A673 (cell line): ENCODE data around the gene OSBP.

Experiments used
- EZH2 ChIP-seq: fragments of 200-600 bp; sonication (generic); IDR thresholded peaks from 2 replicates; pipeline ENCODE4 v1.6.1; 2017; ENCODE audit warnings: borderline replicate concordance, low read depth, mild to moderate bottlenecking, mixed read lengths, antibody characterized with exemption, low read length; ENCODE audit not compliant: poor library complexity, severe bottlenecking
- TF ChIP-seq, protein P1 (sequence below): fragments of 300-800, 200-600 bp; sonication (generic); conservative IDR thresholded peaks from 2 replicates; pipeline ENCODE4 v1.5.1; 2017; ENCODE audit warnings: low read depth, mild to moderate bottlenecking, antibody characterized with exemption, low read length, moderate library complexity, mixed read lengths

DNA sequence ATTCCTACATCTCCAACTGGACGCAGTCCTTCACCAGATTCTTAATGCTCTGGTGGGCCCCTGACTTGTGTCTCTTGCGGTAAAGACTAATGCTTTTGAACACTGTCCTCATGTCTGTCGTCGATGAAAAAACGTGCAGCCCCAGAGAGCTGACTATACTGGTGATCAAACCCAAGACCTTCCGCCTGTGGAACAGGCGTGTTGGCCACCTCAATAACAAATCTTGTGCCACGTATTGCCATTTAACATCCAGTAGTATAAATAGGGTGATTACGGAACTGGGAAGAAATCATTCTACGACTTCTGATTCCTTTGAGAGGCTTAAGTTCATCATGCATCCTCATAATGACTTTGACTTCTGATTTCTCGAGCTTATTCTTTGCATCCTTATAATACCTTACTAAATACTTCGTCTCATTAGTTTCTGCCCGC, 58.6 kb downstream of the OSBP start:
- TF ChIP-seq, protein P1, sequence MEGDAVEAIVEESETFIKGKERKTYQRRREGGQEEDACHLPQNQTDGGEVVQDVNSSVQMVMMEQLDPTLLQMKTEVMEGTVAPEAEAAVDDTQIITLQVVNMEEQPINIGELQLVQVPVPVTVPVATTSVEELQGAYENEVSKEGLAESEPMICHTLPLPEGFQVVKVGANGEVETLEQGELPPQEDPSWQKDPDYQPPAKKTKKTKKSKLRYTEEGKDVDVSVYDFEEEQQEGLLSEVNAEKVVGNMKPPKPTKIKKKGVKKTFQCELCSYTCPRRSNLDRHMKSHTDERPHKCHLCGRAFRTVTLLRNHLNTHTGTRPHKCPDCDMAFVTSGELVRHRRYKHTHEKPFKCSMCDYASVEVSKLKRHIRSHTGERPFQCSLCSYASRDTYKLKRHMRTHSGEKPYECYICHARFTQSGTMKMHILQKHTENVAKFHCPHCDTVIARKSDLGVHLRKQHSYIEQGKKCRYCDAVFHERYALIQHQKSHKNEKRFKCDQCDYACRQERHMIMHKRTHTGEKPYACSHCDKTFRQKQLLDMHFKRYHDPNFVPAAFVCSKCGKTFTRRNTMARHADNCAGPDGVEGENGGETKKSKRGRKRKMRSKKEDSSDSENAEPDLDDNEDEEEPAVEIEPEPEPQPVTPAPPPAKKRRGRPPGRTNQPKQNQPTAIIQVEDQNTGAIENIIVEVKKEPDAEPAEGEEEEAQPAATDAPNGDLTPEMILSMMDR: no peak
- no peak for TF ChIP-seq EZH2
